ENCODE data around the gene SMCR8. TPM values are rescaled to one million over a fixed set of nuclear protein-coding genes. Genes with fewer than 3 reads are reported as not detected.
"Not testable (repeated sequence)": the region's sequence is repeated elsewhere in the genome, so short reads cannot be mapped to it uniquely, and the experiment has no call there.

Gene SMCR8
- total RNA-seq, 1 donor from 2014 or later = 17.3 TPM

DNA sequence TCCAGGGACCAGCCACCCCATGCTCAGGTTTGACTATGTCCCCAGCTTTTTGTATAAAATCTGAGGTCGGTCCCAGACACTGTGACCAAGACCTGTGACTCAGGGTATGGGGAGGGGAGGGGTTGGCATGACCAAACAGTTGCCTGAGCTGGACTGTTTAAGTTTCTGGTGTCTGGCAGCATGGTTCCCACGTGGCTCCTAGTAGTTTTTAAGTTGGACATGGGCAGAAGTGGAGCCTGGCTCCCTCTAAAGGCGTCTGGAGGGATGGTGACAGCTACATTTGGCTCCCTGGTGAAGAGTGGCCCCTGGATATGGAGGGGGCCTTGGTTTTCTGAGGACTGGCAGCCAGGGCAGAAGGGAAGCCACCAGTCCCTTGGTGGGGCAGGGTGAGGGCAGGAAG lies 7.9 kb downstream of the SMCR8 start:
- DNase-seq = no peak
- H3K9me3 Mint-ChIP-seq = no peaks in the 10 kb centered on the region
- intact Hi-C loops (cut with micrococcal nuclease) = no loop called here
- no peaks in the 10 kb centered on the region for H3K27me3 Mint-ChIP-seq
- H3K4me1 Mint-ChIP-seq = peaks cover 23% of the 10 kb centered on the region
- no peak overlapping the region for H3K27ac Mint-ChIP-seq
- H3K4me3 Mint-ChIP-seq = no peak overlapping the region
- peaks cover 43% of the 10 kb centered on the region for H3K36me3 Mint-ChIP-seq (ENCODE audit: low read depth)

DNA sequence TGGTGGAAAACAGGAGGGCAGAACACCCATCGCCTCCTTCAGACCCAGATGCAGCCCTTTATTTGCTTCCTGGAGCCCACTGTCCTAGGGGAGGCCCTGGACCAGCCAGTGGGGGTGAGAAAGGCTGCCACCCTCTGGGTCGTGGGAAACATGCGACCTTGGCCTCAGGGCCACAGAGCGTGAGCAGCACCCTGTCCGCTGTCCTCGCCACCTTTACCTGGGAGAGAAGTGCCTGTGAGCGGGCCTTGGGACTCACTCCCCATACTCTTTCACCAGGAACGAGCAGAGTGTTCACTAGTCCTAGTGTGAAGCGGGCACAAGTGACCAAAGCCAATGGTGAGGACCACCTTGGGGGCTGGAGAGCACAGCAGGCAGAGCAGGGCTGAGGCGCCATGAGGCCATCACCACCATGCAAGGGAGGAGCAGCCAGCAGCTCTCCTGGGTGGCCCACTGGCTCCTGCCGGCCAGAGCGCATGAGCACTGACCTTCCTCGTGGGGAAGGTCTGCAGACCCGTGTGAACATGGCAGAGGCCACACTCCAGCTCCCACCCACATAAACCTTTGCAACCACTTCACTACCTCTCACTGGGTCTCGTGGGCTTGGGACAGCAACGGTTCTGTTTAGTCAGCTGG lies 8.5 kb downstream of the SMCR8 start:
- Mint-ChIP-seq H3K27me3 (no peaks in the 10 kb centered on the region), H3K27ac (no peak overlapping the region), H3K4me1 (peaks cover 20% of the 10 kb centered on the region), H3K36me3 (ENCODE audit: low read depth) (peaks cover 44% of the 10 kb centered on the region), H3K9me3 (no peaks in the 10 kb centered on the region), H3K4me3 (no peak overlapping the region)
- intact Hi-C loops (cut with micrococcal nuclease) = no loop called here
- no peak for DNase-seq

DNA sequence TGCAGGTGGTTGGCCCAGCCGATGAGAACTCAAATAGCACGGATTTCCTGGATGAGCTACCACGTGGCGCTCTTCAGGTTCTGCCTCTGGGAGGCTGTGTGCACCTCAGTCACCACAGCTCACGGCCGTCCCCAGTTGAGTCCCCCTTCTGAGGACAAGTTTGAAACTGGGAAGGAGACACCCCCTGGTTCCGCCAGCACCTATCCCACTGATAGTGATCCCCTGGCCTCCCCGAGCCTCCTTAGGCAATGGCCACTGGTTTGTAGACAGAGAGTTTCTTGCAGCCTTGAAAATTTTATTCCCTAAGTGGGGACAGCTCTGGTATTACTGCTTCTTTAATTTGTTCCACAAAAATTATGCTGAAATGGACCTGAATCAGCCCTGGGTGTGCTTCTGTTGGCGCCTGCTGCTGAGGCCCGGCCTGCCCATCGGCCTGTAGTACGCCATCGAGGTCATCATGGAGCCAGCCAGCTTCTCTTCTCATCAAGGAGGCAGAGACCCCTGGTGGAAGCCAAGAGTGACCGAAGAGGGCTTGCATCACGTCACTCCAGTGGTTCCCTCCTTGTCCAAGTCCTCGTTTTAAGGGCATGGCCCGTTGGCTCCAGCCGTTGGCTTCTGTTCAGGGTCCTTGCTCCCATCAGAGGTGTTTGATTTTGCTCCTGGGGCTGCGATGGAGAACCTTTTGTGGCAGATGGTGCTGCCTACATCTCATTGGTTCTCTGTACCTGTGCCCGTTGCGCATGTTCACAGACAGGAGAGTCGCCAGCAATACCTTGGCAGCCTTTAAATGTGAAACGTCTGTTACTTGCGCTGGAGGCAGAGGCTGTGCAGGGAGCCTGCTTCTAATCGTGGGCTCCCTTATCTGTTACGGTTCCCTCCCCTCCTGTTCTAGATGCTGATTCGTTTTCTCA lies 9.3 kb downstream of the SMCR8 start:
- peaks cover 48% of the 10 kb centered on the region for H3K36me3 Mint-ChIP-seq (ENCODE audit: low read depth)
- no peak overlapping the region for H3K27ac Mint-ChIP-seq
- no peaks in the 10 kb centered on the region for H3K9me3 Mint-ChIP-seq
- peaks cover 15% of the 10 kb centered on the region for H3K4me1 Mint-ChIP-seq
- H3K27me3 Mint-ChIP-seq = no peaks in the 10 kb centered on the region
- intact Hi-C loops (cut with micrococcal nuclease) = no loop called here
- no peak for DNase-seq
- H3K4me3 Mint-ChIP-seq = no peak overlapping the region

DNA sequence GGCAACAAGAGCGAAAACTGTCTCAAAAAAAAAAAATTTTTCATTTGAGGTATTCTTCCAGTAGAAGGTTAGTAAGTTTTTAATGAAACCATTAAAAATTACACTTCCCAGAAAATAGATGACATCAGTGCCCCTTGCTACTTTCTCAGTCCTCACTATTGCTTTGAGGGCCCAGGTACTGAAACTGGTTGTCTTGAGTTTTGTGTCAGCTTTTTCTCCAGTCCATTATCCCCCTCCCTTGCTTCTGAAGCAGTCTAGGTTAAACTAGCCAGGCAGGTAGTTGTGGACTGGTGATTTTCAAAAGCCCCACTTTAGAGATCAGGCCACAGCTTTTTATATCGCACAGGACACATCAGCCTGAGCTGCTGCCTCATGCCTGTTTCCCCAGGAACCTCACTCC lies 10.9 kb downstream of the SMCR8 start:
- Mint-ChIP-seq H3K27me3 (no peaks in the 10 kb centered on the region), H3K27ac (no peak overlapping the region), H3K36me3 (ENCODE audit: low read depth) (peaks cover 43% of the 10 kb centered on the region), H3K4me3 (no peak overlapping the region), H3K9me3 (no peaks in the 10 kb centered on the region), H3K4me1 (peaks cover 2% of the 10 kb centered on the region)
- DNase-seq = no peak
- intact Hi-C loops (cut with micrococcal nuclease) = no loop called here

DNA sequence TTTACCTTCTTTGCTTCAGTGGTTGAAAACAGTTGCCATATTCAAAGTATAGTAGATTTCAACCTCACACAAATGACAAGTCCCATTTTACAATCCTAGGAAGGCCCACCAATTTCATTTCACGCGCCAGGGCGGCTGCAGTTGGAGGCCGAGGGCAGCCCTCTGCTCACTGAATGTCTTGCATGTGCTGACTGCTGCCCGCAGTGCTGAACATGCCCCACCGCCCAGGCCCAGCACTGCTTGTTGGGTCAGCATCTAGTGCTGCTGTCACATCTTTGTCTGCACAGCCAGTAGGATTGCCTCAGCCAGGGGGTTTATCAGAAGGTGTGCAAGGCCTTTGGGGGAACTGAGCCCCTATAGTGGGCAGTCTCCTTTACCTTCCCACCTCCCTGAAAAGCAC lies 11.5 kb downstream of the SMCR8 start:
- Mint-ChIP-seq H3K4me1 (peaks cover 2% of the 10 kb centered on the region), H3K36me3 (ENCODE audit: low read depth) (peaks cover 43% of the 10 kb centered on the region), H3K27ac (no peak overlapping the region), H3K27me3 (no peaks in the 10 kb centered on the region), H3K9me3 (no peaks in the 10 kb centered on the region), H3K4me3 (no peak overlapping the region)
- DNase-seq = no peak
- intact Hi-C loops (cut with micrococcal nuclease) = no loop called here

DNA sequence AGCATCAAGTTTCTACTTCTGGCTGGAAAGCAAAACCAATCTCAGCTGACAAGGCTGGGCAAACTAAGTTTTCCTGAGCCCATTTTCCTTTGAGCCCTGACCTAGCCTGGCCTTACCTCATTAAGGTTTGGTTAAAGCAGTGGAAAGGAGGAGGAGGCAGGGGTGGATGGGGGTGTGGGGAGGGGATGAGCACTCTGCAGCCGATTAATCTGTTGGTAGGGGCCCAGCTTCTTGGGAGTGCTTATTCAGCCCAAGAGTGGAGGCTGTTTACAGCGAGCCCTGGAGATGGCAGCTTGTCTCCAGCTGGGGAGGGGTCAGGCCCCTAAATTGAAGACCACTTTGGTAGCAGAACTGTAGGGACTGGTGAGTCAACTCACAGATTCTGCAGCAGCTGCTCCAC lies 12.0 kb downstream of the SMCR8 start:
- no peaks in the 10 kb centered on the region for H3K9me3 Mint-ChIP-seq
- H3K4me3 Mint-ChIP-seq = no peak overlapping the region
- H3K36me3 Mint-ChIP-seq (ENCODE audit: low read depth) = peaks cover 42% of the 10 kb centered on the region
- no peak for DNase-seq
- H3K4me1 Mint-ChIP-seq = peaks cover 6% of the 10 kb centered on the region
- no peak overlapping the region for H3K27ac Mint-ChIP-seq
- intact Hi-C loops (cut with micrococcal nuclease) = no loop called here
- no peaks in the 10 kb centered on the region for H3K27me3 Mint-ChIP-seq

DNA sequence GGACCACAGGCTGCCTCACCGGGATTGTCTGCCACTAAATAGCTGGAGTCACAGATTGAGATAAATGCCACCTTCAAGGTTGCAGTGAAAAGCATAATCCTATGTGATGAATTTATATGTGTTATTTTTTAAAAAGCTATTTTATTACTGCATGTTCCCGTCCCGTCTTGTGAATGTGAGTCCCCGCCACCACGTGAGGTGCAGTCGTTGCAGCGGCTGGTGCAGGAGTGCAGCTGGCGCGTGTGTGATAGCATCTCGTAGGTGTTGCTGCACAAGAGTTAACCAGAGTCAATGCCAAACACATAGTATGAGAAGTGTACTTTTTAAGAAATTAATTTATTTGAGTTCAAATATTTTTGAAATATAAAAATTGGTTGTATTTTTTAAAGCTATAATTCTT lies 12.5 kb downstream of the SMCR8 start:
- no peak overlapping the region for H3K27ac Mint-ChIP-seq
- no peak for DNase-seq
- H3K9me3 Mint-ChIP-seq = no peaks in the 10 kb centered on the region
- H3K27me3 Mint-ChIP-seq = no peaks in the 10 kb centered on the region
- peaks cover 41% of the 10 kb centered on the region for H3K36me3 Mint-ChIP-seq (ENCODE audit: low read depth)
- intact Hi-C loops (cut with micrococcal nuclease) = no loop called here
- peaks cover 7% of the 10 kb centered on the region for H3K4me1 Mint-ChIP-seq
- no peak overlapping the region for H3K4me3 Mint-ChIP-seq

DNA sequence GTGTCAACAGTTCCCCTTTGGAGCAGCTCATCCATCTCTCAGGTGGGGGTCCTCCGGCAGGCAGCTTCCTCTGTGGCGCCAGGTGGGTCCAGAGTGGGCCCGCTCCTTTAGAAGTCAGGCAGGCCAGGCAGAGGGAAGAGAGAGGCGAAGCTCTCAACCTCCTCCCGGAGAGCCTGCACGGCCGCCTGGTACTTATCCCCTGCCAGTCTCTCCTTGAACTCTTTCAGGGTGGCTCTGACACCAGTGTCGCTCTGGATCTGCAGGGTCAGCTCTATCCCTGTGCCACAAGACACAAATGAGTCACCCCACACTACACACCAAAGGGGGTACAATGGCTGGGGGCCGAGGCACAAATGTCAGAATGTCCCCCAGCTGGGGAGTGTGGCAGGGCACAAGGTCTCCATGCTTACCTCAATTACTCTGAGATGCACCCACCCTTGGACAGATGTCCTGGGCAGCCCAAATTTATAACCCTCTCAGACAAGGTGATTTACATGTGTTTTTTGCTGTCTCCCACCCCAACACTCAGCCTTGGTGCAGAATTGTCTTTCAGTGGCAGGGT lies 13.6 kb downstream of the SMCR8 start:
- no peaks in the 10 kb centered on the region for H3K9me3 Mint-ChIP-seq
- H3K27ac Mint-ChIP-seq = no peak overlapping the region
- no peaks in the 10 kb centered on the region for H3K27me3 Mint-ChIP-seq
- DNase-seq = no peak
- intact Hi-C loops (cut with micrococcal nuclease) = no loop called here
- peaks cover 36% of the 10 kb centered on the region for H3K36me3 Mint-ChIP-seq (ENCODE audit: low read depth)
- H3K4me3 Mint-ChIP-seq = no peak overlapping the region
- peaks cover 7% of the 10 kb centered on the region for H3K4me1 Mint-ChIP-seq

DNA sequence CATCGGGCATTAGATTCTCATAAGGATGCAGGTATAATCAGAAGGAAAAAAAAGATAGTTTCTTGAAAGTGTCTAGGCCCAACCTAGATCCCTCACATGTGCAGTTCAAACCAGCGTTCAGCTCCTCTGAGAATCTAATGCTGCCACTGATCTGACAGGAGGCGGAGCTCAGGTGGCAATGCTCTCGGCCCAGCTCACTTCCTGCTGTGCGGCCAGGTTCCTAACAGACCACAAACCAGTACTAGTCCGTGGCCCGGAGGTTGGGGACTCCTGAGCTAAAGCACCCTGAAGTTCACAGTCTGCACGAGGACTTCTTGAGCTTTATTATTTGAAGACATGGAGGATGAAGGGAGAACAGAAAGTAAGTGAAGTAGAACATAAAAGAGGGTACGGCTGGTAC lies 16.8 kb downstream of the SMCR8 start:
- no peaks in the 10 kb centered on the region for H3K27me3 Mint-ChIP-seq
- H3K4me3 Mint-ChIP-seq = peak overlapping the region; percentile 8
- H3K27ac Mint-ChIP-seq = peak overlapping the region; percentile 79
- intact Hi-C loops (cut with micrococcal nuclease) = no loop called here
- H3K4me1 Mint-ChIP-seq = peaks cover 7% of the 10 kb centered on the region
- H3K9me3 Mint-ChIP-seq = no peaks in the 10 kb centered on the region
- H3K36me3 Mint-ChIP-seq (ENCODE audit: low read depth) = peaks cover 30% of the 10 kb centered on the region
- peak; percentile 73 for DNase-seq

DNA sequence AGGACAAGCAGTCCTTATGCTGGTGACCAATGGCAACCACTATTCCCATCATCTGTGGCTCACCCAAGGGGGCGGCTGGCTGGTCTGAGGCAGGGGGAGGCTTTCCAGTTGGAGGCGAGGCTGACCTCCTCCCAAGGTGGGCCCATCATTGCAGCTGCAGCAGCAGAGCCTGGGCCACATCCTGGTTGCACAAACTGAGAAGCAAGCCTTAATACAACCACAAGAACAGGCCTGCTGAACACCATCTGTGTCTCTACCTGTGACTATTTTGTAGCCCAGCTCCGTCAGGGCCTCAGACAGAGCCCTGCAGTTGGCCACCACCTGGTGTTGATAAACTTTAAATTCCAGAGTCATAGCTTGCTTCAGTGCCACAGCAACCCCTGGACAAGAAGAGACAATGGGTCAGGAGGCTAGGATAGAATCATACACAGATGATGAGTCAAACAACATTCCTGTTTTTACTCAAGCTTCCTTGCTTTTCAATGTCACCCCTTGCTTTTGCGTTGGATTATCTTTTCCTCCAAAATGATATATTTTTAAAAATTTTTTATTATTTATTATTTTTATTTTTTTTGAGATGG lies 17.9 kb downstream of the SMCR8 start:
- Mint-ChIP-seq H3K9me3 (no peaks in the 10 kb centered on the region), H3K27me3 (no peaks in the 10 kb centered on the region), H3K27ac (no peak overlapping the region), H3K4me3 (no peak overlapping the region), H3K36me3 (ENCODE audit: low read depth) (peaks cover 36% of the 10 kb centered on the region), H3K4me1 (peaks cover 7% of the 10 kb centered on the region)
- DNase-seq = no peak
- intact Hi-C loops (cut with micrococcal nuclease) = no loop called here

DNA sequence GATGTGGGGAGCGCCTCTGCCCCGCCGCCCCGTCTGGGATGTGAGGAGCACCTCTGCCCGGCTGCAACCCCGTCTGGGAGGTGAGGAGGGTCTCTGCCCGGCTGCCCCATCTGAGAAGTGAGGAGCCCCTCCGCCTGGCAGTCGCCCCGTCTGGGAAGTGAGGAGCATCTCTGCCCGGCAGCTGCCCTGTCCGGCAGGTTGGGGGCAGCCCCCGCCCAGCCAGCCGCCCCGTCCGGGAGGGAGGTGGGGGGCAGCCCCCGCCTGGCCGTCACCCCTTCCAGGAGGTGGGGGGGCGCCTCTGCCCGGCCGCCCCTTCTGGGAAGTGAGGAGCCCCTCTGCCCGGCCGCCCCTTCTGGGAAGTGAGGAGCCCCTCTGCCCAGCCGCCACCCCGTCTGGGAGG lies 23.1 kb downstream of the SMCR8 start:
- H3K27me3 Mint-ChIP-seq; DNase-seq; intact Hi-C loops (cut with micrococcal nuclease); H3K27ac Mint-ChIP-seq; H3K9me3 Mint-ChIP-seq; H3K4me3 Mint-ChIP-seq; H3K4me1 Mint-ChIP-seq: not testable (repeated sequence)
- peaks cover 49% of the 10 kb centered on the region for H3K36me3 Mint-ChIP-seq (ENCODE audit: low read depth)

DNA sequence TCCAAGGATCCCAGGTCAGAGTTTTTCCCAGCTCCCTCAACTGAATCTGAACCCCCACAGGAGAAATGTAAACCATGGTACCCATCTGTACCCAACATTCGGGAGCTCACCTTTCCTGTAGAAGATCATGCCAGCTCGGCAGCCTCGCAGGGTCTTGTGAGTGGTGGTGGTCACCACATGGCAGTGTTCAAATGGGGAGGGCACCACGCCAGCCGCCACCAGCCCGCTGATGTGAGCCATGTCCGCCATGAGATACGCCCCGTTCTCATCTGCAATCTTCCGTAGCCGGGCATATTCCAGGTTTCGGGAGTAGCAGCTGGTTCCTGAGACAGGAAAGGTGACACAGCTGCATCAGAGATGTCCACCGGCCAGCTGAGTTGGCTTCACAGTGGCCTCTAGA lies 24.8 kb downstream of the SMCR8 start:
- DNase-seq = no peak
- Mint-ChIP-seq H3K27me3 (no peaks in the 10 kb centered on the region), H3K9me3 (no peaks in the 10 kb centered on the region), H3K36me3 (ENCODE audit: low read depth) (peaks cover 50% of the 10 kb centered on the region), H3K27ac (no peak overlapping the region), H3K4me1 (no peaks in the 10 kb centered on the region), H3K4me3 (no peak overlapping the region)
- intact Hi-C loops (cut with micrococcal nuclease) = no loop called here

DNA sequence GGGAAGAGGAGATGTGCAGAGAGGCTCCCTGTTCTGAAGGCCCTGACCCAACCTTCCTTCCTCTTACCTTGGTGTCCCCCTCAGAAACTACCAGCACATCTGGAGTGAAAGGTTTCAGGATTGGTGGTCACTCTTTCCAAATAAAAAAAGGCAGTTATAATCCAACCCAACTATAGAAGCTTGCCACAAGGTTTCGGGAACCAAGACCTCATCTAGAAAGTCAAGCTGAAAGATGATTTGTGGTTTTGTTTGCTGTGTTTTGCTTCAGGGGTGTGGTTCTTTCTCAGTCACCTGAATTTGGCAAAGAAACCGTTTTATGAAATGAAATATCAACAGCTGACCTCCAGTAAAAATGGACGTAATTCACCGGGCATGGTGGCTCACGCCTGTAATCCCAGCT lies 28.9 kb downstream of the SMCR8 start:
- H3K27ac Mint-ChIP-seq = no peak overlapping the region
- H3K9me3 Mint-ChIP-seq = no peaks in the 10 kb centered on the region
- intact Hi-C loops (cut with micrococcal nuclease) = no loop called here
- peaks cover 51% of the 10 kb centered on the region for H3K36me3 Mint-ChIP-seq (ENCODE audit: low read depth)
- H3K27me3 Mint-ChIP-seq = no peaks in the 10 kb centered on the region
- no peaks in the 10 kb centered on the region for H3K4me1 Mint-ChIP-seq
- H3K4me3 Mint-ChIP-seq = no peak overlapping the region
- DNase-seq = no peak

DNA sequence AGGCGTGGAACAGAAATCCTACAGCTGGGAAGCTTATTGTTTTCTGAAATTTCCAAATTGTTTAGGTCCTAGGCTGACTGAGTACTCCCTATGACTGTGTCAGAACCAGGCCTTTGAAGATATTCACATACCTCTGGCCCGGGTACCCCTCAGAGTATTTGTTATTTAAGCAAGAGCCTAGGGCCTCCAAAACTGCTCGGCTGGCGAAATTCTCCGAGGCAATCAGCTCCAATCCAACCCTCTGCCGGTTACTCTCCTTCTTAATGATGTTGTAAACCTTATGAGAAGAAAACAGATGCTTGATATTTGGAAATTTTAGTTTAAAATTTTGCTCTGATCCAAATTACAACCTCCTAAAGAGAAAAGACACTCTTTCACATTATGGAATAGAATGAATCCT lies 38.4 kb downstream of the SMCR8 start:
- no peaks in the 10 kb centered on the region for H3K4me1 Mint-ChIP-seq
- peaks cover 26% of the 10 kb centered on the region for H3K36me3 Mint-ChIP-seq (ENCODE audit: low read depth)
- intact Hi-C loops (cut with micrococcal nuclease) = no loop called here
- no peak for DNase-seq
- H3K4me3 Mint-ChIP-seq = no peak overlapping the region
- no peak overlapping the region for H3K27ac Mint-ChIP-seq
- H3K27me3 Mint-ChIP-seq = no peaks in the 10 kb centered on the region
- no peaks in the 10 kb centered on the region for H3K9me3 Mint-ChIP-seq
